Eye (tissue), 1 donor: Measurements from ENCODE around the gene KRTAP1-1.
"Not testable (repeated sequence)": the region's sequence is repeated elsewhere in the genome, so short reads cannot be mapped to it uniquely, and the experiment has no call there.

Source experiments
- DNase-seq: peaks from one replicate; pipeline ENCODE4 v3.0.0-alpha.2; 2015

The KRTAP1-1 gene, protein sequence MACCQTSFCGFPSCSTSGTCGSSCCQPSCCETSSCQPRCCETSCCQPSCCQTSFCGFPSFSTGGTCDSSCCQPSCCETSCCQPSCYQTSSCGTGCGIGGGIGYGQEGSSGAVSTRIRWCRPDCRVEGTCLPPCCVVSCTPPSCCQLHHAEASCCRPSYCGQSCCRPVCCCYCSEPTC

DNA sequence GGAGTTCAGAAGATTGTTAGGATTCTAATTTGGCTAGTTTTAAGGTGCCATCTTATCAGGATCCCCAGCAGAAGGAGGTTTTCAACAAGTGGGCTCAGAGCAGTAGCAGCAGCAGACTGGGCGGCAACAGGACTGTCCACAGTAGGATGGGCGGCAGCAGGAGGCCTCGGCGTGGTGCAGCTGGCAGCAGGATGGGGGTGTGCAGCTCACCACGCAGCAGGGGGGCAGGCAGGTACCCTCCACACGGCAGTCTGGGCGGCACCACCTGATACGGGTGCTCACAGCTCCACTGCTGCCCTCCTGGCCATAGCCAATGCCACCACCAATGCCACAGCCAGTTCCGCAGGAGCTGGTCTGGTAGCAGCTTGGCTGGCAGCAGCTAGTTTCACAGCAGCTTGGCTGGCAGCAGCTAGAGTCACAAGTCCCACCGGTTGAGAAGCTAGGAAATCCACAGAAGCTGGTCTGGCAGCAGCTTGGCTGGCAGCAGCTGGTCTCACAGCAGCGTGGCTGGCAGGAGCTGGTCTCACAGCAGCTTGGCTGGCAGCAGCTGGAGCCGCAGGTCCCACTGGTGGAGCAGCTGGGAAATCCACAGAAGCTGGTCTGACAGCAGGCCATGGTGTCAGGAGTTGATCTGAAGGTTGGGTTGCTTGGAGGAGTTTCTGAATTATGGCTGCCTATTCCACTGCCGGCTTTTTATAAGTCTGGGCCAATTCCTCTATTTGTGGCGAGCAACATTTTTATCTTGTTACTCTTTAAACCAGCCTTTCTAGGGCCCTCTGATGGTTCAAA is at the start of gene KRTAP1-1:
Gene KRTAP1-1 (minus strand): TSS at position 668 of the 789 bp plus-strand sequence. CDS start 53 bp downstream, at position 615.
- not testable (repeated sequence) for DNase-seq

DNA sequence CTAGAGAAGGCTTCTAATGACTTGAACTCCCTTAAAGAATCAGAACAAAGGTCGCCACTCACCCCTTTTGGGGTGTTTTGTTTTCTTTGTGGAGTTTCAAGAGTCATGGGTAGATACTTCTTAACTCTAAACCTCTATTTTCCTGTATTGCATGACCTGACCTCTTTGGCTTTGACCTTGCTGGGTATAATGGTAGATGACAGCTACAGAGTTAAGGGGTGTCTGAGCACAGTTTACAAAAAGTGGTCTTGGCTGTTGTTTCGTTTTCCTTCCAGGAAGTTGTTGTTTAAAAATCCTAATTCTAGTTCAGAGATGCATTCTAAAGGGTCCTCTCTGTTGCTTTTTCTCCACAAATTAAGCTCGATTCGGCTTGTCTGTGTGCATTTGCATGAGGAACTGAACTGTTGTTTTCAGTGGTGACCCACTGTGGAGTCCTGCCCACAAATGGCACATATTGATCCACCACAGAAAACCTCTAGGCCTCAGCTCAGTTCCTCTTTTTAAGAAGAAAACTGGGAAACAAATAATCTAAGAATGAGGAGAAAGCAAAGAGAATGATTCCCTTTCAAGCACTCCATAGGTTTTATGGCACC is 47.6 kb upstream of the KRTAP1-1 start:
- DNase-seq = not testable (repeated sequence)

DNA sequence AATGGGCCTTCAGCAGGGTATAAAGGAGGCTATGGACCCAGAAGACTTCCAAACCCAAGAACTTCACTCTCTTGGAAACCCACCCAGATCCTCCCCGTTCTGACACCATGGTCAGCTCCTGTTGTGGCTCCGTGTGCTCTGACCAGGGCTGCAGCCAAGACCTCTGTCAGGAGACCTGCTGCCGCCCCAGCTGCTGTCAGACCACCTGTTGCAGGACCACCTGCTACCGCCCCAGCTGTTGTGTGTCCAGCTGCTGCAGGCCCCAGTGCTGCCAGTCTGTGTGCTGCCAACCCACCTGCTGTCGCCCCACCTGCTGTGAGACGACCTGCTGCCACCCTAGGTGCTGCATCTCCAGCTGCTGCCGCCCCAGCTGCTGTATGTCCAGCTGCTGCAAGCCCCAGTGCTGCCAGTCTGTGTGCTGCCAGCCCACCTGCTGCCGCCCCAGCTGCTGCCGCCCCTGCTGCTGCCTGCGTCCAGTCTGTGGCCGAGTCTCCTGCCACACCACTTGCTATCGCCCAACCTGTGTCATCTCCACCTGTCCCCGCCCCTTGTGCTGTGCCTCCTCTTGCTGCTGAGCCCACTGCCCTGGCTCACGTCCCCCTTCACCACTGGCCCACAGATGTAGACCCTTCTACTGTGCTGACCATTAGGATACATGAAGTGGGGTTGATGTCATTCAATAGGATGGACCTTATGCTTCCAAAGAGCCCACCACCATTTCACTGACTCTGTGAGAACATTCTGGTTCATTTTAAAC is 43.0 kb upstream of the KRTAP1-1 start, which contains the start of gene KRTAP4-7:
Gene KRTAP4-7 (plus strand): TSS at position 51 of the 757 bp plus-strand sequence. CDS start 57 bp downstream, at position 108.
- not testable (repeated sequence) for DNase-seq

DNA sequence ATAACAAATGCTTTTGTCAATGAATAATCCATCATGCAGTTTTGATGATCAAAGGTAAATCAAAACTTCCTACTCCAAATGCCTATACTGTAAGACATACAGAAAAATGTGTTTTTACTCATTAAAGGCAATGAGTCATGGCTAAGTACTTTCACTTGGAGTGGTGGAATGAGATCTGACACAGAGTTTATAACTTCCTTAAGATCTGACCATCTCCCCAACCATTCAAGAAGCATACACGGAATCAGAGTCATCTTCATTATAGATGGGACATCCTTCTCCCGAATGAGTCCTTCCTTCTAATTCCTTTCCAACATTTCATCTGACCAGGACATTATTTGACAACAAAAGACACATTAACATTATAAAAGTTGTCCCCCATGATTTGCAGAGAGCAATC is 42.2 kb upstream of the KRTAP1-1 start:
- DNase-seq = not testable (repeated sequence)

DNA sequence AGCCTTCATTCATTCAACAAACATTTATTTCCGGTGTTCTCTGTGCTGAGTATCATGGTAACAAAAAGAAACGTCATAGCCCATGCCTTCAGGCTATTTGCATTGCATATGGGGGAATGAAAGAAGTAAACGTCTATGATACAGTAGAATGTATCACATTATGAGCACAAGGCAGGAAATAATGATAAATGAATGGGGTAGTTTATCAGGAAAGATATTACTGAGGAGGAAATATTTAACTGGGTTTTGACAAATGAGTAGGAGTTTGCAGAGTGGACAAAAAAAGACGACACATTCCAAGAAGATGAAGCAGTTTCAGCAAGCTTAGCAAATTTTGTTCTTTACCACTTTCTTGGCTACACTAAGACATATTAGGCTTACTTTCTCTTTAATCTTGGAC is 41.4 kb upstream of the KRTAP1-1 start:
- no peak for DNase-seq

DNA sequence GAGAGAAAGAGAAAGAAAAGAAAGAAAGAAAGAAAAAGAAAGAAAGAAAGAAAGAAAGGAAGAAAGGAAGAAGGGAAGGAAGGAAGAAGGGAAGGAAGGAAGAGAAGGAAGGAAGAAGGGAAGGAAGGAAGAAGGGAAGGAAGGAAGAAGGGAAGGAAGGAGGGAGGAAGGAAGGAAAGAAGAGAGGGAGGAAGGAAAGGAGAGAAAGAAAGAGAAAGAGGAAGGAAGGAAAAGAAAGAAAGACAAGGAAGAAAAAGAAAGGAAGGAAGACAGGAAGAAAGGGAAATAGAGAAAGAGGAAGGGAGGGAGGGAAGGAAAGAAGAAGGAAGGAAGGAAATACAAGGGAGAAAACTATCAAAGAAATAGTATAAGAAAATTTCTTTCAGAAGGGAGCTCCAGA is 35.5 kb upstream of the KRTAP1-1 start:
- DNase-seq = no peak

DNA sequence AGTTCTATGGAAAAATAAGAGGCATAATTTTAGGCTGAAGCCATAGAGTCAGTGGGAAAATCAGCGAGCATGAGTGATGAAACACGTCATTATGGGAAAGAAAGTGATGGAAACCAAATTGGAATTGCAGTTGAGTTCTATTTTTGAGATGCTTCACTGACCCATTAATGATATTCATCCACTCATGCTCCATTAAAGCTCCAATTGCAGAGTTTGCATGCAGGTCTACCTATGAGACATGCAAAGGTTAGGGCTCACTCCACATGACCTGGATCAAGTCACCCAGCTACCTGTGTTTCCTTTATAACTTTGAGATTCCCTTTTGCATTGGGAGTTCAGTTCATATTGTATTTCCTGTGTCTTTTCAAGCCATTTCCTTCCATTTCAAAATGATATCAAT is 32.4 kb upstream of the KRTAP1-1 start:
- DNase-seq = no peak

DNA sequence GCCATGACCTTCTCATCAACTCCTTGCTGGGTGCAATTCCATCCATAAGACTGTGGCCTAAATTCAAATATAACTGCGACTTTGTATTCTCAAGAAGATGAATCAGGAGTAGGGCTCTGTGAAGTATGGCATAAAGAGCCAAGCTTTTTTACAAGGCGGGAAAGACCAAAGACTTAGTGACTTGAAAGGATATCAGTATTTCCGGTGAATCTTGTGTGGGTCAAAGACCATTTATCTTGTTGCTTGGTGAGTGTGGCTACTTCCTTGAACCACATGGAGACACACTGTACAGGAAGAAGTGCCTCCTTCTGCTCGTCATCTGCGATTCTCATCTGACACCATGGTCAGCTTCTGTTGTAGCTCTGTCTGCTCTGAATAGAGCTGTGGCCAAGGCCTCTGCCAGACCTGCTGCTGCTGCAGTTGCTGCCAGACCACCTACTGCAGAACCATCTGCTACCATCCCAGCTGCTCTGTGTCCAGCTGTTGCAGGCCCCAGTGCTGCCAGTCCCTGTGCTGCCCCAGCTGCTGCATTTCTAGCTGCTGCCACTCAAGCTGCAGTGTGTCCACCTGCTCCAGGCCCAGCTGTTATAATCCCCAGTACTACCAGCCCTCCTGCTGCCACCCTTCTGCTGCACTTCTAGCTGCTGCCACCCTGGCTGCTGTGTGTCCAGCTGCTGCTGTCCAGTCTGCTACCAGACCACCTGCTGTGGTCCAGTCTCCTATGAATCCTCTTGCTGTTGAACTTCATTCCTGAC is 30.5 kb upstream of the KRTAP1-1 start:
- no peak for DNase-seq

DNA sequence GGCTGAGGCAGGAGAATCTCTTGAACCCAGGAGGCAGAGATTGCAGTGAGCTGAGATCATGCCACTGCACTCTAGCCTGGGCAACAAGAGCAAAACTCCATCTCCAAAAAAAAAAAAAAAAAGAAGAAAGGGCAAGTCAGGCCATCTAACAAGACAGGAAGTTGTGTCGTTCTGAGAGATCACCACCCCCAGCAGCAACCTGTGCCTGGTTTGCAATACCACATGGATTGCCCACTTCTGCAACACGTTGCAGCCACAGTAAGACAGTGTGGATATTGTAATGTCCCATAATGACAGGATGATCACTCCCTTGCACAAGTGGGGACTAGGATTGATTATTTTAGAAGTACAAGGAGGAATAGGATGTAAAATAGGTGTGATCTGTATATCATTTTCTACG is 27.8 kb upstream of the KRTAP1-1 start:
- no peak for DNase-seq

DNA sequence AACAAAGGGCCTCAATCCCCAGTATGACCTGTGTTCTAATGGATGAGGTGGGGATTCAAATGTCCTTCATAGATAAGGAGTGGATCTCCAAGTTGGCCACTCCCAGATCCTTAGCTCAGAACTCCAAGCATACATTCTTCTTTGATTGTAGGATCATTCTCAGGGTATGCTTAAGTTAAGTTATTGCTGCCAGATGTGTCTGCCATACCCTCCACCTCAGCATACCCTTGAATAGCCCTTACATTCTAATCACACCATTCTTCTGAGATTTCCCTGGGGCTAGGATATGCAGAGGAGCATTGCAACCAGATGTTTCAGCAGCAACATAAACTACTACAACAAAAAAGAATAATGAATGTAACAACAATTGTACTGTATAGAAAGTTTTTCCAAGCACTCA is 26.0 kb upstream of the KRTAP1-1 start:
- DNase-seq = no peak

DNA sequence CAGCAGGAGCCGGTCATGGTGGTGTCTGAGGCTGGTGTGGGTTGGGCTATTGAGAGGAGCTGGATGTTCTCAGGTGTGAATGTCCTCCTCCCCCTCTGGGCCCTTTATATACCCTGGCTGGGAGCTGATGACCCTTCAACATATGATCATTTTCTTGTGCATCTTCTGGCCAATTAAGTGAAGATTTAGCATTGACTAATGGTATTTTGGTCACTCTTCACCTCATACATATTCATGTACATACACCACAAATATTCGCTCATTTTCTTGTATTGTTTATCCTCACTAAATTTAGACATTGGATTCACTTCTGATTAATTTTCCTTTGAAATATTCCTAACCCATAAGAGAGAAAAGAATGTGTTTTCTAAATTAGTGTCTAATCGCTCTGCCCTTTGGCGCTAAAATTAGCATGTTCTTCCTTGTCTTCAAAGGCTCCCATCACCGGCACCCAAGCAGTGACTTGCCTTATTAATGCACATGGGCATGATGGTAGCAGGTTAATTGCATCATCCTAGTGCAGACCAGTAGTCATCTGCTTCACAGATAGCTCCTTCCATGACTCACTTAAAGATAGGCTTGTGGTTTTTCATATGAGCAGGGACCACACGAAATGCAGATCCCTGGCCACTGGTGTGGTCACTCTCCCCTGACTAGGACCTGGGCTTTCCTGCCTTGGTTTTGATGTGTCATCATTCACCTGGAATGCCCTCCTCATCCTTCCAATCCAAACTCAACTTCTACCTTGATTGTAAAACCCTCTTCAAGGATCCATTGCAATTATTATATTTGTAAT is 24.8 kb upstream of the KRTAP1-1 start, which contains the start of gene KRTAP2-4:
Gene KRTAP2-4 (minus strand): TSS at position 51 of the 796 bp plus-strand sequence. CDS start 34 bp downstream, at position 17.
- no peak for DNase-seq

DNA sequence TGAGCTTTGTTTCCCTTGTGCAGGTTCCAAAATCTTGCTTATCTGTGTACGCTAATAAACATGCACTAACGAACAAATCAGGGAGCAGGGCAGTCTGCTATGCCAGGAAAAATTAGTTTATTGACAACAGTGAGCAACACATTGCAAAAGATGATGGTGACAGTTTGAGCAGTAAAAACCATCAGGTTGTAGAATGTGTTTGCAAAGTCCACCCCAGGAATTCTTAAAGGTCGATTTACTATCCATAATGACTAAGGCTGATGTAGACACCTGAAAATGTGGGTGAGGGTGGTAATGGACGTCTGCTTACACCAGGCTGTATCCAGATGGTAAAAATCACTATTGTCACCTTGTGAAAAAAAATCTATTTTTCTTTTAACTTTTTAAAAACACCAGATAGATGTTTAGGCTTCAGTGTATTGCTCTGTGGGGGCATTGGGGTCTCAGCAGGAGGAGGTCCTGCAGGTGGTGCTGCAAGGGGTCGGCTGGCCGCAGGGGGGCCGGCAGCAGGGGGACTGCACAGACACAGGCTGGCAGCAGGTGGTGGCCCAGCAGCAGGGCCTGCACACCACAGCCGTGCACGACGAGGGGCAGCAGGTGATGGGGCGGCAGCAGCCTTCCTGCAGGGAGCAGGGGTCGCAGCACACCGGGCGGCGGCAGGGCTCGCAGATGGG is 23.9 kb upstream of the KRTAP1-1 start:
- not testable (repeated sequence) for DNase-seq

DNA sequence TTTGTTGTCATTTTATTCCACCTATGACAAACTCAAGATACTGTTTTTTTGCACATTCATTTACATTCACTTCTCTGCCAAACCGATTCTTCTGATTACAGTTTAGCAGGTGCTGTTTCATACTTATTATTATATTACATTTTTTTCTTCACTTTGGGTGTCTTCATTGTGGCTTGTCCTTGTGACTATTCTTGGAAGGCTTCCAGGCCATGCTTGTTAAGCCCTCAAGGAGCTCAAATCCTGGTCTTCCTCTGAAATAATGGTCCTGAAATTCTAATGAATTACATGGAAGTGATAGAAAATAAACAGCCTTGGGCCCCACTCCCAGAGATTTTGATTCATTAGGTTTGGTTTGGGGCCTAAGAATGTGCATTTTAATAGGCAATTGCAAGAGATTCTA is 23.1 kb upstream of the KRTAP1-1 start:
- no peak for DNase-seq

DNA sequence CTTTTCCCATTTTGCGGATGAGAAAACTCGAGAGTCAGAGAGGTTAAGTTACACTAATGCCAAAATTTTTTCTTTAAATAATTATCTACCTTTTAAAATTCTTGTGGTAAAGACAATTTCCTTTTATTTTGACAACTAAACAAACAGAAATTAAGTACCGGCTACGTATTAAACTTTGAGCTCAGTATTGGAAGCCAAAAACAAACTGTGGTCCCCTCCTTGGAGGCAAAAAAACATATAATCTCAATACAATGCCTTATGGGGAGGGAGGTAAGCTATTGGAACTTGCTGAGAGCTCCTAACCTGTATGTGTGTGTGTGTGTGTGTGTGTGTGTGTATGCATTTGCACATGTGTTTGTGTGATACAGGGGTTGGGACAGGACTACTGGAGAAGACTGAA is 22.2 kb upstream of the KRTAP1-1 start:
- DNase-seq = no peak

DNA sequence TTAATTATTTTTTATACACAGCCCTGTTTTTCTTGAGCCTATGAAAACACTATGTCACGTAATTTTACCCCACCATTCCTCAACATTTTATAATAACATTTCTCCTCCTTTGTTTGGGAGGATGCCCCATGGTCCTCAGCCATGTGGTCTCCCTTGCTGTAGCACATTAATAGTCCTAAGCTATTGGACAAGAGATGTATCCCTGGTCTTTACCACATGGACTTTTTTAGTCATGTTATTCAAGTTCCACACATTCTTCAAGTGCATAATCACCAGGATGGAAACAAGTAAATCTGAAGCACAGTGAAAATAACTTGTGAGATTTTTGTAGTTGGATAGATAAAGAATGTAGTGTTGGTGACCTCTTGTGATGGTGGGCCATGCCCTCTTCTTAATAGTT is 20.7 kb upstream of the KRTAP1-1 start:
- peak; percentile 28 for DNase-seq

DNA sequence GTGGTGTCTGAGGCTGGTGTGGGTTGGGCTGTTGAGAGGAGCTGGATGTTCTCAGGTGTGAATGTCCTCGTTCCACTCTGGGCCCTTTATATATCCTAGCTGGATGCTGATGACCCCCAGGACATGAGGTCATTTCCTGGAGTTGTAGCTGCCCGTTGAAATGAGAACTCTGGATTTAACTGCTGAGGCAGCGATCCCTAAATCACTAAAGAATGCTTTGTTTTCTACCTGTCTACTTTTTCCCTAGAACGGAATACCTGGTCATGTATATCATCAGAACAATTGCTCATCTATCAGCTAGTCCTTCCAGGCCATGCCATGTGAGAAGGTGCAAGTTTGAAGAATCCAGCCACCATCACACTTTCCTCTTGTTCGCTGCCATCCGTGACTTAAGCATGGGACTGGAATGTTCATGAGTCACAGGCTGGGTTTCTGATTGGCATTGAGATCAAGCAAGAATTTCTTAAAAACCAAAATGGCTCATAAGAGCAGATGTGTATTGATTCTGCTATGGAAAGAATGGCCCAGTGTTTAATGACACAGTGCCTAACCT is 18.9 kb upstream of the KRTAP1-1 start, which contains the start of gene KRTAP2-3:
Gene KRTAP2-3 (minus strand): TSS at position 63 of the 553 bp plus-strand sequence. CDS start 64 bp downstream, outside the sequence.
- peak; percentile 37 for DNase-seq

DNA sequence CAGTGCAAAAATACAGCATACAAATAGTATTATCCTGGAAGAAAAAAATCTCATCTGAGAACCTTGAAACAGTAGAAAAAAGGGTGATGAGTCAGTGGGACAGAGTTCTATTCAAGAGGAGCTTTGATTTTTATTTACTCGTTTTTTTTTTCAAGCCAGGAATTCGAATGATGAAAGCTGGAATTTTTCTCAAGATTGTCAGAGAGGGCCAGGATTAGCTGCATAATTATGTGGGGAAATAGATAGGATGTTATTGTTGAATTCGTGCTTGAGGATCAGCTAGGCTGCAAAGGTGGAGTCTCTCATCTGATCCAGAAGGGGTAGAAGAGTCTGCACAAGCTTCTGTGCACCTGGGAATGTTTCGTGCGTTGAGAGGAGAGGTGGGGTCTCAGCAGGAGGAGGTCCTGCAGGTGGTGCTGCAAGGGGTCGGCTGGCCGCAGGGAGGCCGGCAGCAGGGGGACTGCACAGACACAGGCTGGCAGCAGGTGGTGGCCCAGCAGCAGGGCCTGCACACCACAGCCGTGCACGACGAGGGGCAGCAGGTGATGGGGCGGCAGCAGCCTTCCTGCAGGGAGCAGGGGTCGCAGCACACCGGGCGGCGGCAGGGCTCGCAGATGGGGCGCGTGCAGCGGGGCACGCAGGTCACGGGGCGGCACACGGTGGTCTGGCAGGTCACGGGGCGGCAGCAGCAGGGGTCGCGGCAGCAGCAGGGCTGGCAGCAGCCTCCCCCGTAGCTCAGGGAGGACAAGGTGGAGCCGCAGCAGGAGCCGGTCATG is 18.2 kb upstream of the KRTAP1-1 start:
- not testable (repeated sequence) for DNase-seq

DNA sequence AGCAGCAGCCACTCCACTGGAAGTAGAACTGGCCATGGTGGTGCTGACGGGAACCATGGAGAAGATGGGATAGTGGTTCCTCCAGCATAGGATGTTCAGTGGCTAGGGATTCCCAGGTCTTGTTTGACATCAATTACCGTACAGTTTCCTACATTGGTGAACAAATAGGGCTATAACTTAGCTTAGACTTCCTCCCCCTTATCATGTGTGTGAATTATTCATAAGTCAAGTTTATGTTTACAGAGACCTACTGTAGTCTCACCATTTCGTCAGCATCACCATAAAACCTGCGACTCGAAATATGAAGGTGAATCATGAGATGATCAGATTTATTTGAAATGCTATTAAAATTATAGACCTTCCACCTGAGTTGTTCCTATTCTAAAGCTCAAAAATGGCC is 17.5 kb upstream of the KRTAP1-1 start:
- no peak for DNase-seq

DNA sequence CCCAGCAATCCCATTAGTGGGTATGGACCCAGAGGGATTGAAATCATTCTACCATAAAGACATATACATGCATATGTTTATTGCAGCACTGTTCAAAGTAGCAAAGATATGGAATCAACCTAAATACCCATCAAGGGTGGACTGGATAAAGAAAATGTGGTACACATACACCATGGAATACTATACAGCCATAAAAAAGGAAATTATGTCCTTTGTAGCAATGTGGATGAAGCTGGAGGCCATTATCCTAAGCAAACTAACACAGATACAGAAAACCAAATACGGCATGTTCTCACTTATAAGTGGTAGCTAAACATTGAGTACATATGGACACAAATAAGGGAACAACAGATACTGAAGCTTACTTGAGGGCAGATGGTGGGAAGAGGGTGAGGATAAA is 16.3 kb upstream of the KRTAP1-1 start:
- no peak for DNase-seq
